ENCODE data around the gene SLC13A3. TPM values are rescaled to one million over a fixed set of nuclear protein-coding genes. Genes with fewer than 3 reads are reported as not detected.
A peak's percentile ranks its signal among the peaks of the same experiment; 100 is the strongest.

Gene SLC13A3
- polyA plus RNA-seq, 2 of the 4 experiments (the other 2 are of a cell fraction), result 0.19 TPM; not detected in 1

- Histone ChIP-seq H3K9me3 (no peaks in the 10 kb centered on the region), H3K4me3 (no peak overlapping the region), H3K4me1 (no peaks in the 10 kb centered on the region), H3K27ac (no peak overlapping the region), H3K4me2 (no peak overlapping the region)
- 9% methylated on average over 4 of the region's 4 CpGs for WGBS (ENCODE audit: missing lambda C conversion rate)
- CTCF ChIA-PET, result no interaction called here
- ATAC-seq (no peak), FAIRE-seq (no peak), DNase-seq (ENCODE audit: low read depth in 1 of 2, low spot score in 1 of 2) (no peak)
- POLR2A ChIA-PET, result no interaction called here
- TF ChIP-seq GATA3 (IDR thresholded peaks at IDR 0.05; ENCODE audit: borderline replicate concordance) (no peak), CTCF (IDR thresholded peaks at IDR 0.05) (no peak), JUN (IDR thresholded peaks at IDR 0.05) (no peak), NR3C1 (IDR thresholded peaks at IDR 0.05) (no peak), ZC3H11A (IDR thresholded peaks at IDR 0.05) (no peak), CEBPB (IDR thresholded peaks at IDR 0.05) (no peak), POLR2A (IDR thresholded peaks at IDR 0.05; ENCODE audit: low read length) (no peak), EHMT2 (IDR thresholded peaks at IDR 0.05; ENCODE audit: low read depth) (no peak), MAFK (IDR thresholded peaks at IDR 0.05; ENCODE audit: partially characterized antibody) (no peak), HMGXB4 (CRISPR knock-in tag; IDR thresholded peaks at IDR 0.05; ENCODE audit: borderline replicate concordance) (no peak), POLR2AphosphoS2 (conservative IDR thresholded peaks at IDR 0.05; ENCODE audit: low read length) (no peak), MYC (IDR thresholded peaks at IDR 0.05; ENCODE audit: borderline replicate concordance, low read length) (no peak), USF2 (IDR thresholded peaks at IDR 0.05) (no peak), RNF2 (IDR thresholded peaks at IDR 0.05; ENCODE audit: borderline replicate concordance, low read depth) (no peak), FOSB (CRISPR knock-in tag; IDR thresholded peaks at IDR 0.05) (no peak), HDAC2 (IDR thresholded peaks at IDR 0.05) (no peak)
Measured at GRCh38 chr20:46543033-46543432, 108.2 kb downstream of the SLC13A3 start.

- WGBS (ENCODE audit: missing lambda C conversion rate), result 43% methylated on average over 14 of the region's 36 CpGs
- Histone ChIP-seq H3K4me3 (no peak overlapping the region), H3K4me1 (no peaks in the 10 kb centered on the region), H3K4me2 (no peak overlapping the region), H3K27ac (no peak overlapping the region), H3K9me3 (no peaks in the 10 kb centered on the region)
- CTCF ChIA-PET, result interaction anchor here (1.1 to 1.9 kb wide), 2 partner anchors 20 kb away, joined by 3 to 8 read pairs; no protein-coding TSS in a partner anchor
- DNase-seq (ENCODE audit: low read depth in 1 of 2, low spot score in 1 of 2), result no peak
- no peak for ATAC-seq
- FAIRE-seq, result no peak
- TF ChIP-seq E2F6 (IDR thresholded peaks at IDR 0.05; ENCODE audit: borderline replicate concordance, low read depth), result no peak
- POLR2A ChIA-PET, result no interaction called here
Measured at GRCh38 chr20:46541229-46541935, 109.9 kb downstream of the SLC13A3 start.

GRCh38 chr20:46539113-46539512 is 112.1 kb downstream of the SLC13A3 start:
- 0 out of 6 replicates have a peak, but pooled peaks of 1 of the 2 experiments have one; percentile 39 for ATAC-seq
- no peak overlapping the region for H3K27ac ChIP-seq
- CTCF ChIA-PET, result interaction anchor here (0.6 to 1.6 kb wide), 4 partner anchors 23 to 407 kb away, joined by 3 to 8 read pairs (median 4); no protein-coding TSS in a partner anchor
- H3K4me3 ChIP-seq, result no peak overlapping the region
- POLR2A ChIA-PET, result no interaction called here
- no peak overlapping the region for H3K4me2 ChIP-seq
- 0% methylated on average over 2 of the region's 2 CpGs for WGBS (ENCODE audit: missing lambda C conversion rate)
- H3K4me1 ChIP-seq, result no peaks in the 10 kb centered on the region
- no peaks in the 10 kb centered on the region for H3K9me3 ChIP-seq
- FAIRE-seq, result no peak
- no peak for DNase-seq (ENCODE audit: low read depth in 1 of 2, low spot score in 1 of 2)
- TF ChIP-seq SREBF2 (IDR thresholded peaks at IDR 0.05) (no peak), MAFK (IDR thresholded peaks at IDR 0.05; ENCODE audit: partially characterized antibody) (no peak), HEYL (CRISPR knock-in tag; IDR thresholded peaks at IDR 0.05) (no peak), CBX2 (IDR thresholded peaks at IDR 0.05; ENCODE audit: borderline replicate concordance, low read depth) (no peak), PBX3 (IDR thresholded peaks at IDR 0.05) (no peak), EHF (CRISPR knock-in tag; IDR thresholded peaks at IDR 0.05) (no peak), HDAC2 (IDR thresholded peaks at IDR 0.05) (no peak), RFX5 (IDR thresholded peaks at IDR 0.05) (no peak), HOXB5 (CRISPR knock-in tag; IDR thresholded peaks at IDR 0.05) (no peak), ZSCAN20 (CRISPR knock-in tag; IDR thresholded peaks at IDR 0.05) (no peak), HES2 (IDR thresholded peaks at IDR 0.05) (no peak), CTCF (IDR thresholded peaks at IDR 0.05) (no peak)
